NK-92 treated with Interleukin-12 subunit alpha and Interleukin-12 subunit beta, amount 100 ng/mL, for 24 hours (cell line): Measurements from ENCODE around the gene OR4K14.
"Not testable (repeated sequence)": the region's sequence is repeated elsewhere in the genome, so short reads cannot be mapped to it uniquely, and the experiment has no call there.

Experiments used
- DNase-seq: peaks from one replicate; lab custom pipeline; 2025; lab: John Stamatoyannopoulos, UW

Gene OR4K14, protein sequence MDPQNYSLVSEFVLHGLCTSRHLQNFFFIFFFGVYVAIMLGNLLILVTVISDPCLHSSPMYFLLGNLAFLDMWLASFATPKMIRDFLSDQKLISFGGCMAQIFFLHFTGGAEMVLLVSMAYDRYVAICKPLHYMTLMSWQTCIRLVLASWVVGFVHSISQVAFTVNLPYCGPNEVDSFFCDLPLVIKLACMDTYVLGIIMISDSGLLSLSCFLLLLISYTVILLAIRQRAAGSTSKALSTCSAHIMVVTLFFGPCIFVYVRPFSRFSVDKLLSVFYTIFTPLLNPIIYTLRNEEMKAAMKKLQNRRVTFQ

DNA sequence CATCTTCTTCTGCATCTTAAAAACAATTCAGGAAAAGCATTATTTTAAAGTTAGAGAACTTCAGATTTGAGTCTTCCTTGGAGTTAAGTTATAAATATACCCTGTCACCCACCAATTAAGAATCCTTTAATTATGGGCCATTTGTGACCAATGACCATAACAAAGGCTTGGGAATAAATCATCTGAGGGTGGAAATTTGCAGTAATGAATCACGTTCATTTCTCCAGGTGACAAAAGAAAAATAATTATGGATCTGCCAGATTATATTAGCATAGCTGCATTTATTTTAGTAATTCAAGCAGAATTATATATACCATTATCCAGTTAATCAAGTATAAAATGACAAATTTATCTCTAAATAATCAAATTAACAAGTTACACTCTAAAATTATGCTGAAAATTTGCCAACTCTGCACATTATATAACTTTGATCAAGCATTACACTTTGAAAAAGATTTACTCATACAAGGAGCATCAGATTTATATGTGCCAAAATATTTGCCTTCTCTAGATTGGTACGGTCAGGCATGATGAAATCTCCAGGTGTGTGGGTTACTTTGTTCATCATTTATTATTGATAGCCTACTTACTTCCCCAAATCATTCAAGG is at the start of gene OR4K14:
OR4K14 (minus strand) TSS at position 51 of the 609 bp plus-strand sequence. CDS start 4,114 bp downstream, outside the sequence.
- DNase-seq: no peak

DNA sequence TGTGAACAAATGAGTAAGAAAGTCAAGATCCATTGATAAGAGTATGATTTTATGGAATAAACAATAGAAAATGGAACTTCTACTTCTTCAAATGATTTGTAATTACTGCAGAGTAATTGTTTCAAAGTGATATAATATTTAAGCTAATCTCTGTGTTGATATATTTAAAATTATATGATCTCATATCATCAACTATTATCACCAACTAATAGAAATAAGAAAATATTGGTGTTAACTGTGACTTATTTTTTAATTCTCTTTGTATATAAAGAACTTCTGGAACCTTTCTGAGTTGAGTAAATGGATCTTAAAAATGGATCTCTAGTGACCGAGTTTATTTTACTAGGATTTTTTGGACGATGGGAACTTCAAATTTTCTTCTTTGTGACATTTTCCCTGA is 40.6 kb upstream of the OR4K14 start, which contains the start of gene OR4L1:
OR4L1 (plus strand) TSS at position 301 of the 400 bp plus-strand sequence; CDS start at position 301, 0 bp downstream.
- DNase-seq: no peak

DNA sequence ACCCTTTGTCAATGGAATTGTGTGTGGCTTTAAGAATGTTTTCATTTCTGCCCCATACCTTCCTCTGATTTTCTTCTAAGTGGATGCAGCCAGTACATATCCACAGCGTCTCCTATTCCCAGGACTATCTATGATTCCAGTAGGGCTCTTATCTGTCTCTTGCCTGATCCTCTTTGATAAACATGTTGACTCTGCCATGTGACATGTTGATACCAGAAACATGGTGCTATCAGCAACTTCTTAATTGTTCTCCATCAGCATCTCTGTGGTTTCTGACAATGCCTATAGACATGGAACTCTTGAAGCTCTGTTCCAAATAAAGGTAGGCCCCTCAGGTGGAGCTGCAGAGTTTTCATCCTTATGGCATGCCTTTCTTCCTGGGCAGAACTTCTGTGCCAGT is 29.1 kb upstream of the OR4K14 start:
- no peak for DNase-seq

DNA sequence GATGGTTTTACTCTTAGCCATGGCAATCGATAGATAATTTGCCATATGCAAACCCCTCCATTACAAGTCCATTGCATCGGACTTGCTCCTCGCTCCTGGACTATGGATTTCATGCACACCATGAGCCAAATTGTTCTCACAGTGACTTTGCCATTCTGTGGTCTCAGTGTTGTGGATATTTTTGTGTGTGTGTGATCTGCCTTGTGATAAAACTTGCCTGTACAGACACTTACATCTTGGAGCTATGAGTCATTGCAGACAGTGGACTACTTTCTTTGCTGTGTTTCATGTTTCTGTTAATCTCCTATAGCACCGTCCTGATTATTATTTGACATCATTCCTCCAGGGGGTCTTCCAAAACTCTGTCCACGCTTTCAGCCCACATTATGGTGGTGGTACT is 25.1 kb upstream of the OR4K14 start:
- no peak for DNase-seq

DNA sequence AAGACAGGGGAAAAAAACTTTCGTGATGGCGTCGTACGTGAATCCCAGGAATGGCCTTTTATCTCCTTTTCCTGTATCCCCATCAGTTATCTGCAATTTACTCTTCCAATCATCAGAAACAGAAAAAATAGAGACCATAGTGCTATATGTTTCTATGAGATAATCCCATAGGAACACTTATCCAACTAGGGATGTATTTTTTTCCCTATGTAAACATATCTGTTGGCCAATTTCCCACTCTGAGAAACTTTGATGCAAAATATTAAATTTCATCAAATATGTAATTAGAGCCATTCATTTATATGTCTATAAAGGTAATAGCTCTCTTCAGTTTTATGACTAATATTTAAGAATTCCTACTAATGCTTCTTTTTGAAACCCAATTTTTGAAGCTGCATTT is 16.8 kb upstream of the OR4K14 start, which contains the start of gene OR4K13:
OR4K13 (minus strand) TSS at position 101 of the 400 bp plus-strand sequence. CDS start 1,280 bp downstream, outside the sequence.
- no peak for DNase-seq

DNA sequence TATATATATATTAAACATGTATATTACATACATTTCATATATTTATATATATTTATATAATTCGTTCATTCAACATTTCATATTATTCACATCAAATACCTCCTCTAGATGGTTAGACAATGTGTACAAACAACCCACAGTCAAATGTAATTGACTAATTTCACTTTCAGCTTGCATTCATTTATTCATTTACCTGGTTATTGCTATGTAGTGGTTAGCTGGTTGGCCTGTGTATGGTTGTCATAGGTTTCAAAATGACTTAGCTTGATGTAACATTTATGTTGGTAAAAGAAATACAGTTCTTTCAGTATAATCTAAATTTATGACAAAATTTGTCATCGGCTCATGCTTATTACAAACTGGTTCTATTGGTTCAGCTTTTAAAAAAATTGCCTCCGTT is 16.3 kb upstream of the OR4K14 start:
- no peak for DNase-seq

DNA sequence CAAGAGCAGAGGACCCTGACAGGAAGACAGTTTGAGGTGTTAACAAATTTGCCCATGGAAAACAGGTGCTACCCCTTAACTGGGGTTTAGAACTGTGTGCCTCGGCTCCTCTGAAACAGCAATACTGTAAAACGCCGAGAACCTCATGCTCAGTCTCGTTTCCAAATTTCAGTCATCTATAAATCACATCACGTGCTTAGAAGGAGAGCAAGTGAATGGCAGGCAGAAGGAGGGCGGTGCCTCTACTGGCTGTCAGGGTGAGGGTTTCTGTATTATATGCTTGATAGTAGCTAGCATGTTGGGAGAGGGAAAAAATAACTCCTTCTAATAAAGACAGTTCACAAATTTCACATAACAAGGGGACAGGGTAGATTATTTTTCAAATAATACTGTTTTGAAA is 12.0 kb upstream of the OR4K14 start:
- no peak for DNase-seq

GRCh38 chr14:20008156-20008555 is 11.0 kb downstream of the OR4K14 start:
- DNase-seq: no peak

DNA sequence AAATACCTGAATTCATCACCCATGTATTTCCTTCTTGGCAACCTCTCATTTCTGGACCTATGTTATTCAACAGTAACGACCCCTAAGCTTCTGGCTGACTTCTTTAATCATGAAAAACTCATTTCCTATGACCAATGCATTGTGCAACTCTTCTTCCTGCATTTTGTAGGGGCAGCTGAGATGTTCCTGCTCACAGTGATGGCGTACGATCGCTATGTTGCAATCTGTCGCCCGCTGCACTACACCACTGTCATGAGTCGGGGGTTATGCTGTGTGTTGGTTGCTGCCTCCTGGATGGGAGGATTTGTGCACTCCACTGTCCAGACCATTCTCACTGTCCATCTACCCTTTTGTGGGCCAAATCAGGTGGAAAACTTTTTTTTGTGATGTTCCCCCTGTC is 16.8 kb downstream of the OR4K14 start:
- no peak for DNase-seq

GRCh38 chr14:20001863-20002262 is 17.2 kb downstream of the OR4K14 start, which contains the start of gene OR4Q2:
Gene OR4Q2, plus strand, starts transcription at chr14:20002163.
- no peak for DNase-seq

GRCh38 chr14:19993438-19993837 is 25.7 kb downstream of the OR4K14 start:
- DNase-seq: no peak

DNA sequence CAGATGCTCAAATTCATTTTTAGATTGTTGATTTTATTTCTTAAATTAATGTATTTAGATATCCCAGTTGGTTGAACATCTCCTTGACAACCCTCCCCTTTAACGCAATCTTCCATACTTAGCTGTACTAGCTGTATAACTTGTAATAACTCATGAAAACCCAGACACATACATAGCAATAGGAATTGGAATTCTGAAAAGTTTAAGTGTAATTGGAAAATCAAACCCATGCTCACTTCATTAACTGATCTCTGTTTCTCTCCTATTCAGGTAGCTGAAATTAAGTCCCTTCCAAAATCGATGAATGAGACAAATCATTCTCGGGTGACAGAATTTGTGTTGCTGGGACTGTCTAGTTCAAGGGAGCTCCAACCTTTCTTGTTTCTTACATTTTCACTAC is 43.8 kb downstream of the OR4K14 start, which contains the start of gene OR4K15:
OR4K15 (plus strand) TSS at position 301 of the 400 bp plus-strand sequence; CDS start at position 301, 0 bp downstream.
- DNase-seq: no peak

GRCh38 chr14:19974844-19975243 is 44.3 kb downstream of the OR4K14 start:
- DNase-seq: no peak

DNA sequence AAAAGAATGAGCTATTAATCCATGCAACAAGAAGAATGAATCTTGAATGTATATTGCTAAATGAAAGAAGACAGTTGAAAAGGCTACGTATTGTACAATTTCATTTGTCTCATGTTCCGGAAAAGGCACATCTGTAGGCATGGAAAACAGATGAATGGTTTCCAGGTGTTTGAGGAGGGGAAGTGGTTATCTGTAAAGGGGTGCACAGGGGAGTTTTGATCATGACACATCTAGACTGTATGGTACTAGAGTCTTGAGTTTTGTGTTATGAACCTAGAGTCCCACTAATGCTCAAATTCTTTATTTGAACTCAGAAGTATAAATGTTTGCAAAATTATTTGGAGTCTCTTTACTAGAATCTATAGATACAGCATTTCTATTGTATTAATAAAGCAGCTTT is 49.4 kb downstream of the OR4K14 start:
- not testable (repeated sequence) for DNase-seq
